Measurements from ENCODE around the gene PPIA.
"Not testable (repeated sequence)": the region's sequence is repeated elsewhere in the genome, so short reads cannot be mapped to it uniquely, and the experiment has no call there.

Gene PPIA

DNA sequence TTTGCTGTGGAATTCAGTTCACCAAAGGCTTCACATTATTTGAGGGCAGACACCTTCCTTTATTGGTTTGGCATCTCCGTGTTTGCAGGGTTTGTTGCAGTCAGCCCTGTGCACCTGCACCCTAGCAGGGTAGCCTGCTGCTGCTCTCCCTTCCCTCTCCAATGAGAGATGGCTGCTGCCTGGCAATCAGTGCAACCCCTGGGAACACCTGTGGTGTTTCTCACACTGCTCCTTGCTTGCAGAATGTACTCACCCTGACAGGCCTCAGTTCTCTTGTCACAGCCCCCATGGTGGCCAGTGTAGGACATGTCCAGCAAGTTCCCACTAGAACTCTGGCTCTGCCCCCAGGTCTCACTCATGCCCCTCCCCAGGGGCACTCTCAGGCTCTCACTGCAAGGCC, 12.1 kb upstream of the PPIA start:
- no peak for DNase-seq (ENCODE audit: low read depth in 3 of 3, low spot score in 1 of 3)

- not testable (repeated sequence) for DNase-seq (ENCODE audit: low read depth in 3 of 3, low spot score in 1 of 3)
Measured at GRCh38 chr7:44785218-44785617, 11.3 kb upstream of the PPIA start.

- DNase-seq (ENCODE audit: low read depth in 3 of 3, low spot score in 1 of 3) = no peak
Measured at GRCh38 chr7:44787041-44787440, 9.4 kb upstream of the PPIA start.

DNA sequence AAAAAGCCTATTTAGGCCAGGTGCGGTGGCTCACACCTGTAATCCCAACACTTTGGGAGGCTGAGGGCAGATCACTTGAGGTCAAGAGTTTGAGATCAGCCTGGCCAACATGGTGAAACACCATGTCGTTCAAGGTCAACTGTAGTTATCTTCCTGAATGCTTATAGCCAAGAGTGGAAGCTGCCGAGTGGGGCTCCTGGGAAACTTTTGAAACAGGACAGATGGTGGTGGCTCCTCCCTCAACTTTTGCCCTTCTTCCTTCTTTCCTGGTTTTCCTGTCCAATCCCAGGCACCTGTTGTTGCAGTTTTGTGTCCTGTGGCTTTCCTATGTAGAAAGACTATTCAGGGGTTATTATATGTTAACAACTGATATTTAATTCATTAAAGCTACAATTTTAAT, 8.7 kb upstream of the PPIA start:
- no peak for DNase-seq (ENCODE audit: low read depth in 3 of 3, low spot score in 1 of 3)

DNA sequence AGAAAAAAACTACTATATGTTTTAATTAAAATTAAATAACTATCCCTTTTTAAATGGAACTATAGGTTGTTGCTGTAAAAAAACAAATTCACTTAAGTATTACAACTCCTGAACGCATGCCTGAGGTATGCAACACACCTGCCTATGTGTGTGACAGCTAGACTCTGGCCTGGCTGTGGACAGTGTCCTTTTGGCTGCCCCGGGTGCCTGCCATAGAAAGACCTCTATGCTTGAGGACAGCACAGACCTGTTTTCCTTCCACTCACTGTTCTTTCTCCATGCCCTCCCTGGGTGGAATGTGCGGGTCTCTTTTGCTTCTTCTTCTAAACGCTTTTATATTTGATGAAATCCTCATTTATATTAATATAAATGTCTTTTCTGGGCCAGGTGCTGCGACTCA, 6.5 kb upstream of the PPIA start:
- no peak for DNase-seq (ENCODE audit: low read depth in 3 of 3, low spot score in 1 of 3)

DNA sequence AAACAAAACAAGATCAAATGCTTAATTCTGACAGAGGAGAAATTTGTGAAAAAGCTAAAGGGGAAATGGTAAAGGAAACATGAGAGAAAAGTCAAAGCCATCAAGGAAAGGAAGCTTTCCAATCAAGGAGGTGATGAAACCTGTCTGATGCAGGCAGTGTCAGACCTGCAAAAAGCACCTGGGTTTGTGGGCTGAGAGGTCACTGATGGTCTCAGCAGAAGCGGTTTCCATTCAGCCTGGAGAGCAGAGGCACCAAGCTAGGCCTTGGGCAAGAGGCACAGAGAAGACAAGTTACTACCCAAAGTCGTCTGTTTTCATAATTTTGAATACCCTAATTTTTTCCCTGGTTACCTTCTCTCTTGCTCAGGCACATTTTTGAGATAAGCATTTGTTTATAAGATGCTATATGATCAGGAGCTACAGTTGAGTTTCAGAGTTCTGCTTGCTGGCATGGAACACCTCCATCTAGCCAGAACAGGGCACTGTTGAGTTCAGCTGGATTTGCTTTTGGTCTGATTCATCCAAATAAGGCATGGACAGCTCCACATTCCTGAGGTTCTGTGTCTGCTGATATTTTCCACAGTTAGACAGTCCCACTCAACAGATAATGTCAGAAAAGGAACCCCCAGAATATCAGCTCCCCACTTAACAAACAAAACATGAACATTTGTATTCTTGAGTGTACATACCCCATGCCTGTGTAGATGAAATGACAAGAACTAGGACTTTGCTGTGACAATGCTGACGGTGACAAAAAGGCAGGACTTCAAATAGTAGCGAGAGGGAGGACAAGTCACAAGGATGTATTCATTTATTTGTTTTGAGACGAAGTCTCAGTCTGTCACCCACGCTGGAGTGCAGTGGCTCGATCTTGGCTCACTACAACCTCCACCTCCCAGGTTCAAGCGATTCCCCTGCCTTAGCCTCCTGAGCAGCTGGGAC, 4.9 kb upstream of the PPIA start:
- DNase-seq (ENCODE audit: low read depth in 3 of 3, low spot score in 1 of 3) = no peak

DNA sequence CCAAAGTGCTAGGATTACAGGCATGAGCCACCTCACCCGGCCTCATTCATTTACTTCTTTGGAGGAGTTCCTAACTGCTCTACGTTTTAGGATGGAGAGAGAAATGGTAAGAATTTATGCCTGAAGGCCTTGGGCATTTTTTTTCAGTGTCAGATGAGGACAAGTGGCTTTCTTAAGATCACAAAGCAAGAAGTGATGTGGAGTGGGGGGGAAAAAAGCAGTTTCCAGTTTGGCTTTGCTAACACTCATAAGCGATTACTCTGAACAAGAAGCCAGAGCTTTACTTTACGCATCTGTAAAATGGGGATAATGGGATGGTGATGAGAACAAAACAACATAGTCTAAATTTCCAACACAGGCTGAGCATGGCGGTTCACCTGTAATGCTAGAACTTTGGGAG, 2.6 kb upstream of the PPIA start:
- no peak for DNase-seq (ENCODE audit: low read depth in 3 of 3, low spot score in 1 of 3)

DNA sequence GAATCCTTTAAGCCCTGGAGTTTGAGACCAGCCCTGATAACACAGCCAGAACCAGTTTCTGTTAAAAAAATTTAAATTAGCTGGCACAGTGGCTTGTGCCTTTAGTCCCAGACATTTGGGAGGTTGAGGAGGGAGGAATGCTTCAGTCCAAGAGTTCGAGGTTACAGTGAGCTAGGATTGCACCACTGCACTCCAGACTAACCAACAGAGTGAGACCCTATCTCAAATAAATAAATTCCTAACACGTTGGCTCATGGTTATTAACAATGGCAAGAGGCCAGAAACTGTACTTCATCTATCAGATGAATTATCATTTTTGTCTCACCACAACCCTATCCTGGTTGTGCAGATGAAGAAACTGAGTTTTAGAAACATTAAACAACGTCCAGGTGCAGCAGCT, 2.1 kb upstream of the PPIA start:
- no peak for DNase-seq (ENCODE audit: low read depth in 3 of 3, low spot score in 1 of 3)

DNA sequence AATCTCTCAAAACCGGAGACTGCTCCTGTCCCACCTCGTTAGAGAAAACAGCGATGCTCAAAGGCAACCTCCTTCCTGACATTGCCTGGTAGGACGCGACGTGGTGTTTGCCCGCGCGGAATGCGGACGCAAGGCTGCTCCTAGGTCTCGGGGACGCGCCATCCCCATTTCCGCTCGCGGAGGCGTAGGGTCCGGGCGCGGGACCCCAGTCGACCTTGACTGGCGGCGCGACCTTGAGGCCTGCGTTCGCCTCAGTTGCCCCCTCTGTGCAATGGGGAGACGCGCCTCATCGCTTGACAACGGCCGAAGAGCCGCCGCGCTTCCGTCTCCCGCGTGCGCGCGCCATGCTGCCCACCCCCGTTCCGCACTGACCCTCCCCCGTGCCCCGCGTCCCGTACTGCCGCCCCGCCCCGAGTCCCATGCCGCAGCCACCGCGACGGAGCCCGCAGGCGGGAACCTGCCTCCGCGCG, 412 bp upstream of the PPIA start:
- DNase-seq (ENCODE audit: low read depth in 3 of 3, low spot score in 1 of 3) = no peak

GRCh38 chr7:44797329-44798258, 1.1 kb downstream of the PPIA start:
- peak; percentile 55 to 65 (median 57) for DNase-seq (ENCODE audit: low read depth in 3 of 3, low spot score in 1 of 3)

- no peak for DNase-seq (ENCODE audit: low read depth in 3 of 3, low spot score in 1 of 3)
Measured at GRCh38 chr7:44798649-44799305, 2.3 kb downstream of the PPIA start.

DNA sequence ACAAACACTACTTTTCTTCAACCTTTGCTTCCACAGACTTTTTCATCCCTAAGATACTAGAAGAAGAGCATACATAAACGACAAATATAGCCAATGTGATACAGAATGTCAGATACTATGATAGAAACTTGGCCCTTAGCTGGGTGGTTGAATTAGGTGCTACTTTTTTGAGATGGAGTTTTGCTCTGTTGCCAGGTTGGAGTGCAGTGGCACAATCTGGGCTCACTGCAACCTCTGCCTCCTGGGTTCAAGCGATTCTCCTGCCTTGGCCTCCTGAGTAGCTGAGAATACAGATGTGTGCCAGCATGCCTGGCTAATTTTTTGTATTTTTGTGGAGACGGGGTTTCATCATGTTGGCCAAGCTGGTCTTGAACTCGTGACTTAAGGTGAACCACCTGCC, 3.5 kb downstream of the PPIA start:
- no peak for DNase-seq (ENCODE audit: low read depth in 3 of 3, low spot score in 1 of 3)

DNA sequence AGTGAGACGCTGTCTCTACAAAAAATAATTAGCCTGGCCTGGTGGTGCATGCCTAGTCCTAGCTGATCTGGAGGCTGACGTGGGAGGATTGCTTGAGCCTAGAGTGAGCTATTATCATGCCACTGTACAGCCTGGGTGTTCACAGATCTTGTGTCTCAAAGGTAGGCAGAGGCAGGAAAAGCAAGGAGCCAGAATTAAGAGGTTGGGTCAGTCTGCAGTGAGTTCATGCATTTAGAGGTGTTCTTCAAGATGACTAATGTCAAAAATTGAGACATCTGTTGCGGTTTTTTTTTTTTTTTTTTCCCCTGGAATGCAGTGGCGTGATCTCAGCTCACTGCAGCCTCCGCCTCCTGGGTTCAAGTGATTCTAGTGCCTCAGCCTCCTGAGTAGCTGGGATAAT, 5.4 kb downstream of the PPIA start:
- DNase-seq (ENCODE audit: low read depth in 3 of 3, low spot score in 1 of 3) = no peak

- DNase-seq (ENCODE audit: low read depth in 3 of 3, low spot score in 1 of 3) = no peak
Measured at GRCh38 chr7:44802418-44803025, 6.0 kb downstream of the PPIA start.

DNA sequence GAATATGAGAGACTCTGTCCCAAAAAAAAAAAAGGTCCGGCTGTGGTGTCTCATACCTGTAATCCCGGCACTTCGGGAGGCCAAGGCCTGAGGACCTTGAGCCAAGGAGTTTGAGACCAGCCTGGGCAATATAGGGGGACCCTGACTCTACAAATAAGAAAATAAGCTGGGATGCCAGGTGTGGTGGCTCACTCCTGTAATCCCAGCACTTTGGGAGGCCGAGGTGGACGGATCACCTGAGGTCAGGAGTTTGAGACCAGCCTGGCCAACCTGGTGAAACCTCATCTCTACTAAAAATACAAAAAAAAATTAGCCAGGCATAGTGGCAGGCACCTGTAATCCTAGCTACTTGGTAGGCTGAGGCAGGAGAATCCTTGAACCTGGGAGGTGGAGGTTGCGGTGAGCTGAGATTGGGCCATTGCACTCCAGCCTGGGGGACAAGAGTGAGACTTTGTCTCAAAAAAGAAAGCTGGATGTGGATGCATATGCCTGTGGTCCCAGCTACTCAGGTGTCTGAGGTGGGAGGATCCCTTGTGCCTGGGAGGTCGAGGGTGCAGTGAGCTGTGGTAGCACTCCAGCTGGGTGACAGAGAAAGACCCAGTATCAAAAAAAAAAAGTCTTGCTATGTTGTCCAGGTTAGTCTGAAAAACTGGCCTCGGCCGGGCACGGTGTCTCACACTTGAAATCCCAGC, 7.5 kb downstream of the PPIA start:
- DNase-seq (ENCODE audit: low read depth in 3 of 3, low spot score in 1 of 3) = not testable (repeated sequence)

DNA sequence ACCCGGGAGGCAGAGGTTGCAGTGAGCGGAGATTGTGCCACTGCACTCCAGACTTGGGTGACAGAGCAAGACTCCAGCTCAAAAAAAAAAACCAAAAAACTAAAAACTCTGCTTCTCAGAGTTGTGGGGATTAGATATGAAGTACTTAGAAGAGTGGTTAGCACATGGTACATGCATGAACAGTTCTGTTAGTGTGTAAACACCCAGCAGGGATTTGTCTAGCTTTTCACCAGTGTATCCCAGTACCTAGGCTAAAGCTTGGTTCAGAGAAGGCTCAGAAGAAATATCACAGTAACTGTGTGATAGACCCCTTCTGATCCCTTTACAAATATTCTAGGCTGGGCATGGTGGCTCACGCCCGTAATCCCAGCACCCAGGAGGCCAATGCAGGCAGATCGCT, 9.5 kb downstream of the PPIA start:
- DNase-seq (ENCODE audit: low read depth in 3 of 3, low spot score in 1 of 3) = no peak

- DNase-seq (ENCODE audit: low read depth in 3 of 3, low spot score in 1 of 3) = no peak
Measured at GRCh38 chr7:44808914-44809393, 12.5 kb downstream of the PPIA start.

DNA sequence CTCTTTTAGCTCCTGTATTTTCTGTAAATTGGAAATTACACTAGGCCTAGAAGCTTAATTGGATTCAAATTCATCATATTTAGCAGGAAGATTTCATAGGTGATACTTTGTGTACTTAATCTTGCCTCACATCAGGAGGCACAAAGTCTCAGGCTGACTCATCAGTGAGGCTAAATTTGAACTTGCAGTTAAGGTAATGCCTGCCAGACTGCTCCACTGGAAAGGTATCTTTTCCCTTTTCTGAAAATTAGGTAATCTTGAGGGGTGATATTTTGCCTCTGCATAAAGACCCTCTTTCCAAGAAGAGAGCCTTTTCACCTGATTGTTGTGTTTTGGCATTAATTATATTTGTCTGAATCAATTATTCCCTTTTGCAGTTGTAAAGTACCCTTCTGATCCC, 14.6 kb downstream of the PPIA start:
- no peak for DNase-seq (ENCODE audit: low read depth in 3 of 3, low spot score in 1 of 3)

DNA sequence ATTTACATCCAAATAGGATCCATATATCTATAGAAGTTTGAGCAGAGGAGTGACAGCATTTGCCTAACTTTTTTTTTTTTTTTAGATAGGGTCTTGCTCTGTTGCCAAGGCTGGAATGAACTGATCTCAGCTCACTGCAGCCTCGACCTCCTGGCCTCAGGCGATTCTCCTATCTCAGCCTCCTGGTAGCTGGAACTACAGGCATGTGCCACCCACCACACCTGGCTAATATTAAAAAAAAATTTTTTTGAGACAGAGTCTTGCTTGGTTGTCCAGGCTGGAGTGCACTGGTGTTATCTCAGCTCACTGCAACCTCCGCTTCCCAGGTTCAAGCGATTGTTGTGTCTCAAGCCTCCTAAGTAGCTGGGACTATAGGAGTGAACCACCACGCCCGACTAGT, 15.1 kb downstream of the PPIA start:
- no peak for DNase-seq (ENCODE audit: low read depth in 3 of 3, low spot score in 1 of 3)

DNA sequence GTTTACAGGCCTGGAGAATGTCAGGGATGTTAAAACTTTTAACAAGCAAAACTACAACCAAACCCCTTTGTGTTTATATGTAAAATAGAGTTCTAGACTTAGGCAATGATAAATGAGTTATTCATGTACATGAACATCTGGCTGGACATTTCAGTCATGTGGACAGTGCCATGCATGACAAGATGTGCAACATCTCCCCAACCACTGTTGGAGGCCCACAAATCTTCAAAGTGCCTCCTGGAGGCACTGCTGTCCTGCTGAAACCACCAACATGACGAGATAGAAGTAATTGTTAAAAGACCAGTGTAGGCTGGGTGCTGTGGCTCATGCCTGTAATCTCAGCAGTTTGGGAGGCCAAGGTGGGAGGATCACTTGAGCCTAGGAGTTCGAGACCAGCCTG, 18.4 kb downstream of the PPIA start:
- no peak for DNase-seq (ENCODE audit: low read depth in 3 of 3, low spot score in 1 of 3)
